NCI-H2227 (cell line): ENCODE measurements around the gene APBA1.

Experiments used
- DNase-seq: peaks from one replicate; lab custom pipeline; 2025; ENCODE audit not compliant: unreplicated experiment; lab: John Stamatoyannopoulos, UW

The APBA1 gene

GRCh38 chr9:69579760-69580581 lies 92.2 kb downstream of the APBA1 start:
- no peak for DNase-seq

DNA sequence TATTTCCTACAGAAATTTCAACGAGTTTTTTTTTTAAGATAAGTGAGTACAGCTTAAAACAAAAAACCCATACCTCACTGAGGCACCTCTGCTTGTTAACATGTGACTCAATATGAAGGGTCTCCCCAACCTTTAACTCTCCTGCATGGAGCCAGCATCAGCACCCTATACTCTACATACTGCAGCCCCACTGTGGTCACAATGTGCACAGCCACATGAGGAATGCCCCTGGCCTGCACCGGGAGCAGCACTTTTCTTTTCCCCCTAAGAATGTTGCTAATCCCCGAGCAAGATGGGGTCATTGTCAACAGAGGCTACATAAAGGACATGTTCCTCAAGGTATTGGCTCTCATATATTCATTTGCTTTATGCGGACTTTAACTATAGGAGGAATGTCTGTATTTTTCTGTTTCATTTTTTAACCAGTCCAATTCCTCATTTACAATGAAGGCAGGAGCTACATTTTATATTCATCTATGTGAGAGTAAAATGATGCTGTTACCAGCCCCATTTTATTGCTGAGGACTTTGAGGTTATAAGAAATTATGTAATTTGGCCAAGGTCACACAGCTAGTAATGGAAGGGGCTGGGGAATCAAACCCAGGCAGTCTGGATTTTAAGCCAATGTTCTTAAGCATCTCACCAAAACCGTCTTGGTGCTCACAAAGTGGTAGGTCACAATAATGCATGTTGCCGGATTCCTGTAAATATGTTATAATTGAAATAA lies 93.0 kb downstream of the APBA1 start:
- DNase-seq: no peak

GRCh38 chr9:69578026-69578425 lies 94.1 kb downstream of the APBA1 start:
- DNase-seq: no peak

DNA sequence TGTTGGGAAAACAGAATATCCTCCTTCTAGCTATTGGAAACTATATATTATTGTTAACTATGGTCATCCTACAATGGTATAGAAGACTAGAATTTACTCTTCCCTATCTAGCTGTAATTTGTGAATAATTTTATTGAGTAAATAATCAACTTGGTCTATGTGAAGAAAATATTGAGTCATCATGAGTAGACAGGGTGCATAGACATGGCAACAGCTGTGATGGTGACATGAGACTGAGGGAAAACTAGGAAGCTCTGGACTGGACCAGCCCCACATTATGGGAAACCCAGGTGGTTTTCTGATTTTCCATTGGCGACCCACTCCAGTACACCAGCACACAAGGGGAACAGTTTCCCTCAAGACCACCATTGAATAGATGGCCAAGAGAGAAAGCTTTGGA lies 95.0 kb downstream of the APBA1 start:
- DNase-seq: no peak

GRCh38 chr9:69574057-69574456 lies 98.1 kb downstream of the APBA1 start:
- no peak for DNase-seq

GRCh38 chr9:69573651-69574050 lies 98.5 kb downstream of the APBA1 start:
- DNase-seq: no peak

- DNase-seq: no peak
Measured at GRCh38 chr9:69572611-69573010, 99.6 kb downstream of the APBA1 start.

DNA sequence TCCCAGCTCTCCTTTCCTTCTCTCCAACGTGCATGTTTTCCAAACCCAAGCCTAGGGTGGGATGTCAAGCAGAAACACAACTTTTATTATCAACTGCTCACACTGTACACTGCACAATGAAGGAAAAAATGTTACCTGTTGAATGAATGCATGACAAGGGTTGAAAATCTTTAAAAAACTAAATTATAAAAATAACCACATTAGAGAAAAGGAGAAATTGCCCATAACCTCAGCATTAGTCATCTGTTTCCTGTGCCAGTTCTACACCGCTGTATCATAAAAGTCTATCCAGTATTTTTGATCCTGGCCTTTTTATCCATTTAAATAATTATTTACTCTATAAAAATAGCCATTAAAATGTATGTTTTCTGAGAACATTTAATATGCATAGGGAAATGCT lies 101.1 kb downstream of the APBA1 start:
- DNase-seq: no peak

GRCh38 chr9:69569738-69570451 lies 102.3 kb downstream of the APBA1 start:
- no peak for DNase-seq

DNA sequence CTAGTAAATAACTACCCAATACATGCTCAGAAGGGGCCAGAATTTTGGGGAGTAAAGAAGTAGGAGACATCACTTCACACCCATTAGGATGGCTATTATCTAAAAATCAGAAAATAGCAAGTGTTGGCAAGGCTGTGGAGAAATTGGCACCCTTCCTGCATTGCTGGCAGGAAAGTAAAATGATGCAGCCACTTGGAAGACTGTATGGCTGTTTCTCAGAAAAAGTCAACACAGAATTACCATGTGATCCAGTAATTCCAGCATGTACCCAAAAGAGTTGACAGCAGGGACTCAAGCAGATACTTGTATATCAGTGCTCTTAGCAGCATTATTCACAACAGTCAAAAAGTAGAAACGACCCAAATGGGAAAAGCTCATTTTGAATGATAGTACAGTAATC lies 107.6 kb downstream of the APBA1 start:
- no peak for DNase-seq

DNA sequence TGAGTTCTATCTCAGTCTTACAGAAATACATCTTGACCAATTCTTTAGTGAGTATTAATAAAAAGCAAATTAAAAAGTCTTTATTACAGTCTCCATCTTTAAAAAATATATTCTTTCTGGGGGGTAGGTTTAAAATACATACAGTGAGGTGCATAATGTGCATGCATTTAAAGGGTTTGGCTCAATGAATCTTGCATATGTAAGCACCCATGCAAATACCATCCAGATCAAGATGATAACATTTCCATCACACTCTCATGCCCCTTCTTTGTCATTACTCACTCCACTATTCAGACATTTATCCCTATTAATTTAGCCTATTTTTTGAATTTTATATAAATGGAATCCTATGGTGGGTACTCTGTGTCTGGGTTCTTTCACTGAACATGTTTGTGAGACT lies 113.0 kb downstream of the APBA1 start:
- DNase-seq: no peak

GRCh38 chr9:69556707-69557106 lies 115.5 kb downstream of the APBA1 start:
- no peak for DNase-seq

DNA sequence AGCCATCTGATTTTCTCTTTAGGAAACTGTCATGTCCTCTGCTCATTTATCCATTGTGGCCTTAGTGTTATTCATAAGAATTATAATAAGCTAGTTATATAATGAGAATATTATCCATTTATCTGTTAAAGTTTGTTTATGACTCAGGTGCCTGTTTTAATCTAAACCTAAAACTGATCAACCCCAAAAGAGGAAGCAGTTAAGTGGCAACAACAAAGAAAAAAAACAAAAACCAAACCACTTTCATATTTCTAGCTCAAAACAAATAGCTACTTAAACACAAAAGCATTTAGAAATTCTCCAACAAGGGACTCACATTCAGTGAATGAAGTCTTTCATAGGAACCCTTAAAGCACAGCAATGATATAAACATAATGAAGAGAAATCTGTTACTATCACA lies 116.4 kb downstream of the APBA1 start:
- no peak for DNase-seq

GRCh38 chr9:69554945-69555344 lies 117.2 kb downstream of the APBA1 start:
- no peak for DNase-seq

DNA sequence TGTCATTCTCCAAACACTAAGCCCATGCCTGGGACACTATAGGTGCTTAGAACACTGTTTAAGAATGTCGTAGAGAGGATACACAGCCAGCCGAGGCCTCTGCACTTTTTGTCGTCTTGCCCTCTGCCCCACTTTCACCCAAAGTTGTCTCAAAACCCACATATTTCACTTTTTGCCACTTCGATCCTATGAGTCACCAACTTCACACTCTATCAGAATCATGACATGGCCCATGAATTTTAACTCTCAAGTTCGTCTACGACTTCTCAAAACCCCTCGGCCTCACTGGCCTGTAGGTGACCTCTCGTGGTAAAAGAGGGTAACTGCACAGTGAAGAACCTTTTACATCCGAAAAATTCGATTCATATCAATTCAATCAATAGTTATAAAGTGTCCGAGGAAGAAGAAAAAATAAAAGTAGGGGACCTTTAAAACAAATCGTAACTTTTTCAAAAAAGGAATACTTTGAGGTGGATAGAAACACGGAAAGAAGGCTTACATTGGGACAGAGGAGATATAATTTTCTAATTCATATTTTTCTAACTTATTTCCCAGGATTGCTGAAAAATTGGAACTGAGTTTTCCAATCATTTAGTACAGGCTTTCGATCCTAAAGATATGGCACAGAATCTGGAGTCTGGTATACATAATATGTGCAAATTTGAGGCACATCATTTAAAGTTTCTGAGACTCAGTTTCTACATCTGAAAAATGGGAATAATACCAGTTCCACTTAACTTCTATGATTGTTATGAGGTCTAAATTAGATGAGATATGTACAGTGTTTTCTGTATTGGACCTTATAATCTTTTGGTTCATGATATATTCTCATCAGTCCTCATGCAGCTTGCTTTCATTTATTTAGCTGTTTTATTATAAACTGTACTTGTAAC lies 122.6 kb downstream of the APBA1 start:
- DNase-seq: peak; percentile 14

- DNase-seq: no peak
Measured at GRCh38 chr9:69548681-69549080, 123.5 kb downstream of the APBA1 start.

GRCh38 chr9:69546265-69546664 lies 125.9 kb downstream of the APBA1 start:
- DNase-seq: peak; percentile 7

GRCh38 chr9:69542942-69543704 lies 129.0 kb downstream of the APBA1 start:
- DNase-seq: peak; percentile 67

DNA sequence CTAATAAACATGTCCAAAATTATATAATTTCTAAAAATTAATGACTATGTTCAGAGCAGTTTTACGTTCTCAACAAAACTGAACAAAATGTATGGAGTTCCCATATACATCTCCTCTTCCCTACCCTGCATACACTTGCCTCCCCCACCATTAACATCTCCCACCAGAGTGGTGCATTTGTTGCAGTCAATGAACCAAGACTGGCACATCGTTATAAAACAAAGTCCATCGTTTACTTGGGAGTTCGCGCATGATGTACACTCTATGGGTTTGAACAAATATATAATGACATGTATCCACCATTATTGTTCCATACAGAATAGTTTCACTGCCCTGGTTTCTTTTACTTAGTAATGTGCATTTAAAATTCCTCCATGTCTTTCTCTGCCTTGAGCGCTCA lies 130.1 kb downstream of the APBA1 start:
- no peak for DNase-seq

DNA sequence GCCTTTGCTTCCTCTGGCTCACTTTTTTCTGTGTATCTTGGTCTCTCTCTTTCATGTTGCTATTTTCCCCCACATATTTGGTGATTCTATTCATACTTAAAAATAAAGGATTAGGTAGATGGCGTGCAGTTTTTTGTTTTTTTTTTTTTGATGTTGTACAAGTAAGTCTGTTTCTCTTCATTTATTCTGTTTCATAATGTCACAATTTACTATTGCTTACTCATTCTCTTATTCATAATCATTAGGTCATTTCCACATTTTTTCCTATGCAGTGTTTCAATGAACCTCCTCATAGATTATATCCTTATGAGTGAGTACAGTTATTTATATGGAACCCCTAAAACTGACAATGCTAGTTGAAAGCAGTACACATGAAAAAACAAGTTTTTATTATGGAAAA lies 136.3 kb downstream of the APBA1 start:
- no peak for DNase-seq
